HG03342 (cell line): ENCODE data around the gene SIRT6.
"Not testable (repeated sequence)": the region's sequence is repeated elsewhere in the genome, so short reads cannot be mapped to it uniquely, and the experiment has no call there.

Experiments used
- ATAC-seq: cut with Tn5 transposase; IDR thresholded peaks from one replicate; pipeline ENCODE4 v1.9.1; 2021; ENCODE audit warnings: mild to moderate bottlenecking, moderate library complexity; ENCODE audit not compliant: unreplicated experiment

Gene SIRT6

GRCh38 chr19:4175669-4175931, 6.8 kb downstream of the SIRT6 start:
- no peak for ATAC-seq

DNA sequence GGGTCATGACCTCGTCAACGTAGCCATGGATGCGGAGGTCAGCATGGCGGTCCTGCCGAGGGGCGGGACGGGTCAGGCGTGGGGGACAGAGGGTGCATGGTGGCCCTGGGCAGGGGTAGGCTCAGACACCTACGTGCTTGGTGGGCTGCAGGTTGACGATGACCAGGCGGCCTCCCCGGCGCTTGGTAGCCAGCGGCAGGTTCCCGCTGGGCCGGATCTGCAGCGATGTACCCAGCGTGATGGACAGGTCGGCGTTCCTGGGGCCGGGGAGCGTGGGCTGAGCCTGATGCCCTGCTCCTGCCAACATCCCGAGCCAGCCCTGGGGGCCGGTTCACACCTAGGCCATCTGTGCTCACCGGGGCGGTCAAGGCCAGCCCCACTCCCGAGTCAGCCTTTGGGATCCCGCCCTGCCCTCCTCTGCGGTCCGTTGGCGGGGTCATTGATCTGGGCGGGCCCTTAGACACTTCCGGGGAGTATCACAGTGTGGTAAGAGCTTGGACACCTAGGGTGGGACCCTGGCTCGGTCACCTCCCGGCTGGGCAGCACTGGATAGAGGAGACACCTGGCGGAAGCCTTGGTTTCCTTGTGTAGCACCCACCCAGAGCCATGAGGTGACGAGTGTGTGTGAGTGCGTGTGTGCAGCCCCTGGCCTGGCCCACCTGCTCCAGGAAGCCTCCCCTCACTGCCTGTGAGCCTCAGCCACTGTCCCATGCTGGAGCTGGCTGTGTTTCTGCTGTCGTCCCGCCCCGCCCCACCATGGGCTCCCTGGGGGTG, 7.3 kb downstream of the SIRT6 start:
- ATAC-seq: no peak

GRCh38 chr19:4174213-4174894, 8.0 kb downstream of the SIRT6 start:
- ATAC-seq: no peak

DNA sequence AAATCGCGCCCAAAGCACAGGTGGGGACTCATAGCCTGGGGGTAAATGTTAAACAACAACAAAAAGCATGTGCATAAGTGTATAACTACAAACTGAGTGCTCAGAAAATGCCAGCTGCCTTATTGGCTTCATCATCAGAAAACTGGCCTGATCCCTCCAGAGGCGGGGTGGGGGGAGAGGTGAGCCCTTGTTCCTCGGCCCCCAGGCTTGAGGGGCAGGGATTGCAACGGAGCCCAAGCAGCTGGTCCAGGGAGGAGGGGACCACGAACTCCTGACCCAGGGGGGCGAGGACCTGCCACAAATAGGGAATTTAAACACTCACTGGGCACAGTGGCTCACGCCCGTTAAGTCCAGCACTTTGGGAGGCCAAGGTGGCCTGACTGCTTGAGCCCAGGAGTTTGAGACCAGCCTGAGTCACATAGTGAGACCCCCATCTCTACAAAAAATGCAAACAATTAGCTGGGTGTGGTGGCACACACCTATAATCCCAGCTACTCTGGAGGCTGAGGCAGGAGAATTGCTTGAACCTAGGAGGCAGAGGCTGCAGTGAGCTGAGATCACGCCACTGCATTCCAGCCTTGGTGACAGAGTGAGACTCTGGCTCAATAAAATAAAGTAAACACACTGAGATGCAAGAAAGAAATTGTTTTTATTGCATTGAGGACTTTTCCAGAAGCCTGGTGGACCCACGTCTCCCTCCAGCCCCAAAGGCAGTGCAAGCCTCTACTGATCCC, 8.7 kb downstream of the SIRT6 start:
- ATAC-seq: no peak

DNA sequence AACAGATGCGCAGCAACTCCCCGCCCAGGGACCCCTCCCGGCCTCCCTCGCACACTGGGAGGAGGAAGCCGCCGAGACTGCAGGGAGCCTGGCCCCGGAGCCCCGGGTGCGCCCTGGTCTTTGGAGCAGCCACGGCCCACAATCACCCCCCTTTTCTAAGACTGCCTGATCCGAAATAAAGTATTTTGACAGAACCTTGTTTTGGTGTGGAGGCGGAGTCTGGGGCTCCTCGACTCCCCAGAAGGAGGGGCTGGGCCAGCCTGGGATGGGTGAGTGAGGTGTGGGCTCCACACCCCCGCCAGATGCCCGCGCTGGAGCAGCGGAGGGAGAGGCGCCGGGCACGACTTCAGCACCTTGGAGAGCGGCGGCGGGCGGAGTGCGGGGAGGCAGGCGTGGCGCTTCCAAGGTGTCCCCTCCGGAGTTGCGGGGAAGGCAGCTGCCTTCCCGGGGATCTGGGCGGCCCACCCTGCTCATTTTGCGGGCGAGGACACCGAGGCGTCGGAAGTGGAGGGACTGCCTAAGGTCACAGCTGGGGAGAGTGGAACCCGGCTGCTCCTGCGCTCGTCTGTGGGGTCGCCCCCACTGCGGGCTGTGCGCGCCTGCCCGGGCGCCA, 9.4 kb downstream of the SIRT6 start:
- no peak for ATAC-seq

DNA sequence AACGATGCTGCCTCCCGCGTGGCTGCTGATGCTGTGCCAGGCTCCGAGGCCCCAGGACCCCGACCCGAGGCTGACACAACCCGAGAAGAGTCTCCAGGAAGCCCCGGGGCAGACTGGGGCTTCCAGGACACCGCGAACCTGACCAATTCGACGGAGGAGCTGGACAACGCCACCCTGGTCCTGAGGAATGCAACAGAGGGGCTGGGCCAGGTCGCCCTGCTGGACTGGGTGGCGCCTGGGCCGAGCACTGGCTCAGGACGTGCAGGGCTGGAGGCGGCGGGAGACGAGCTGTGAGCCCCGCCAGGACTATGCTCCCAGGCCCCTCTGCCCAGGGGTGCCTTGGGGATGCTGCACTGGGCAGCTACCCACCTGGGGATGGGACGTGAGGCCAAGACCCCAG, 10.7 kb downstream of the SIRT6 start:
- no peak for ATAC-seq

DNA sequence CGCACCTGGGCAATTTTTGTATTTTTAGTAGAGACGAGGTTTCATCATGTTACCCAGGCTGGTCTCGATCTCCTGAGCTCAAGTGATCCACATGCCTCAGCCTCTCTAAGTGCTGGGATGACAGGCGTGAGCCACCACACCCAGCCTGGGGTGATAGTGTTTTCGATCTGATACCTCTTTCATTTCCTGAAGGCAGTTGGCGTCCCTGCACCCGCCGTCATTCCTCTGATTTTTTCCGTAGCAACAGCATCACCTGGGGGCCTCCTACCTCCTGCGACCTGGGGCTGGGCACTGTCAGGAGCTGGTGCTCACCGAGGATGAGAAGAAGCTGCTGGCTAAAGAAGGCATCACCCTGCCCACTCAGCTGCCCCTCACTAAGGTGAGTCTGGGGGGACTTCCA, 18.1 kb downstream of the SIRT6 start:
- no peak for ATAC-seq

DNA sequence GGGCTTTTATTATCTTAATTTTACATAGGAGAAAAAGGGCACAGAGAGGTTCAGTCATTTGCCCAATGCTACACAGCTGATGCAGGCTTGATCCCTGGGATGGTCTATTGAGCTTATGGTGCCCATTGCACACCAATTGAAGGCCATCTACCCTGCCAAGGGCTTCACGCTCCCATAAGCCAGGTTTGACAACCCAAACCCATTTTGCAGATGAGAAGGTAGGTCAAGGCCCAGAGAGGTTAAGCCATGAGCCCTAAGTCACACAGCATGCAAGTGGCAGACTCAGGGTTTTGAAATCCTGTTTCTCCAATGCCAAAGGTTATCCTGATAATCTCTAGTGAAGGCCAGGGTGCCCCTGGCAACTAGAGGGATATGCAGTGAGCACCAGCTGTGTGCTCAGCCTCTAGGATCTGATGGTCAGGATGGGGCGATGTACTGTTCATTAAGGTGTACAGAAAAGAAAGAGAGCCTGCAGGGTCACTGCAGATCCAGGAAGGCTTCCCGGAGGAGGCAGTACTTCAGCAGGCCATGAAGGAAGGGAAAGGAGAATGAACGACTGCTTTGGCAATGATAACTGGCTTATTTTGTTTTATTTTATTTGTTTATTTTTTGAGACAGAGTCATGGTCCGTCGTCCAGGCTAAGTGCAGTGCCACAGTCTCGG, 20.8 kb downstream of the SIRT6 start:
- no peak for ATAC-seq

GRCh38 chr19:4157971-4158370, 24.4 kb downstream of the SIRT6 start:
- not testable (repeated sequence) for ATAC-seq

DNA sequence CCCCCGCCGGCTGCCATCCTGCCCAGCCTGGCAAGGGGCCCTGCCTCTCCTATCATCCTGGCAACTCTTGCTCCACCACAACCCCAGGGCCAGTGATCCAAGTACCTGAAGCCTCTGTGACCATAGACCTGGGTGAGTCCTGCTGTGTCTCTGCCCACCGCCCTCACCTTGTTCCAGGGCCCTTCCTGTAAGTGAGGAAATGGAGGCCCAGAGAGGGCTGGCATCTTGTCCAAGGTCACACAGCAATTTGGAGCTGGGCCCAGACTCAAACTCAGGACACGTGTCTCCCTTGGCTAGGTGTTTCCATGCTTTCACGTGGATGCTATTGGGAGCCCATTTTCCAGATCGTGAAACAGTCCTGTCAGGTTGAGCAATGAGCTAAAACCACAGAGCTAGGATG, 25.2 kb downstream of the SIRT6 start:
- ATAC-seq: no peak

GRCh38 chr19:4154571-4155312, 27.6 kb downstream of the SIRT6 start:
- no peak for ATAC-seq

DNA sequence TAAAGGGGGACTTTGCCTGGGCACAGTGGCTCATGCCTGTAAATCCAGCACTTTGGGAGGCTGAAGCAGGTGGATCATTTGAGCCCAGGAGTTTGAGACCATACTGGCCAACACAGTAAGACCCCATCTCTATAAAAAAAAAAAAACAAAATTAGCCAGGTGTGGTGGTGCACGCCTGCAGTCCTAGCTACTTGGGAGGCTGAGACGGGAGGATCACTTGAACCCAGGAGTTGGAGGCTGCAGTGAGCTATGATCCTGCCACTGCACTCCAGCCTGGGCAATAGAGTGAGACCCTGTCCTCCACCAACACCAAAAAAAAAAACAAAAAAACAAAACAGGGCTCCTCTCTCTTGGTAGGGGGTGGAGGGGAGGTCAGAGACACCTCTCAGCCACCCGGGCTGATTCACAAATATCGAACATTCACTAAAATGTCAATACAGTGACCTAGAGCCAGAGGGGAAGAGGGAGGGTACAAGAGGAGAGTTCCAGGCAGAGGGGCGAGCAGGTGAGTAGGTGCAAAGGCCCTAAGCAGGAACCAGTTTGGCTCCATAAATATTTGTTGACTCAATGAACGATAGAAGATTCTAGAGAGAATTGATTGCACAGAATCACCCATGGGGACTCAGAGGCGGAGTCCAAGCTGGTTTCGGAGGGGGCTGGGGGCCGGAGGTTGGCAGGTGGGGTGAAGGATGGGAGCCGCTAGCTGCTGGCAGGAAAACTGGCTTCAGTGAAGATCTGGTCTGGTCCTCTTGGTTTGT, 29.9 kb downstream of the SIRT6 start:
- no peak for ATAC-seq

GRCh38 chr19:4151623-4152022, 30.7 kb downstream of the SIRT6 start:
- ATAC-seq: no peak

GRCh38 chr19:4149518-4150288, 32.7 kb downstream of the SIRT6 start:
- no peak for ATAC-seq

GRCh38 chr19:4144666-4145249, 37.6 kb downstream of the SIRT6 start:
- ATAC-seq: no peak

- ATAC-seq: not testable (repeated sequence)
These were observed 39.4 kb downstream of the SIRT6 start for GRCh38 chr19:4142916-4143315.

GRCh38 chr19:4140237-4140711, 42.1 kb downstream of the SIRT6 start:
- no peak for ATAC-seq

GRCh38 chr19:4139614-4140236, 42.6 kb downstream of the SIRT6 start:
- no peak for ATAC-seq
